Measurements from ENCODE around the gene SECISBP2L. TPM values are rescaled to one million over a fixed set of nuclear protein-coding genes. Genes with fewer than 3 reads are reported as not detected.
A peak's percentile ranks its signal among the peaks of the same experiment; 100 is the strongest.

SECISBP2L gene
- total and polyA plus RNA-seq, 8 donors, result 5.1 to 28.4 (median 17.7) TPM

GRCh38 chr15:48955967-48956366 lies 90.3 kb downstream of the SECISBP2L start:
- Histone ChIP-seq H3K9me3 (no peaks in the 10 kb centered on the region), H3K27me3 (no peaks in the 10 kb centered on the region), H3K27ac (no peak overlapping the region), H3K36me3 (no peaks in the 10 kb centered on the region), H3K4me3 (no peak overlapping the region), H3K4me1 (no peaks in the 10 kb centered on the region)
- DNase-seq (no peak), FAIRE-seq (no peak), ATAC-seq (no peak)
- intact Hi-C loops (cut with DNase I), result no loop called here
- TF ChIP-seq CTCF (IDR thresholded peaks at IDR 0.05), result no peak
- WGBS, 2 donors, result 67 to 82% methylated on average over 3 of the region's 3 CpGs

- no peak for TF ChIP-seq CTCF (IDR thresholded peaks at IDR 0.05)
- DNase-seq (no peak), ATAC-seq (no peak), FAIRE-seq (no peak)
- Histone ChIP-seq H3K27me3 (no peaks in the 10 kb centered on the region), H3K27ac (no peak overlapping the region), H3K4me1 (no peaks in the 10 kb centered on the region), H3K4me3 (no peak overlapping the region), H3K36me3 (no peaks in the 10 kb centered on the region), H3K9me3 (no peaks in the 10 kb centered on the region)
- intact Hi-C loops (cut with DNase I), result no loop called here
- WGBS, 2 donors, result 79 to 82% methylated on average over 4 of the region's 4 CpGs
These were observed 90.9 kb downstream of the SECISBP2L start for GRCh38 chr15:48955370-48955769.

DNA sequence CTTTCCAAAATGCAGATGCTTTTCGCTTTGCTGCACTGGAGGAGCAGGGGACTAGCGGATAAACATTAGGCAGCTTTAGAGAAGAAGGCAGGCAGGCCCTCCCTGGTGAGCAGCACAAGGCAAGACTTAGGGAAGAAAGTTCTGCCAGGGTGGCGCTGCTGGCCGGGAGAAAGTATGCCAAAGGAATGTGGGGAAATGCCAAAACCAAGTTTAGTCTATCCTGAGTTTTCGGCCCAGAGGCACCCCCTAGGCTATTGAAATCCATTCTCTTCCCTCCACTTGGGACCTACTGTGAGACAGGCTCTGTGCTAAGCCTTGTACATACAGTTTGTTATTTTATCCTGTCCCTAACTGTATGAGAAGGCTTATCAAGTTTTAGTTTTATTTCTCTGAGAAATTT lies 91.7 kb downstream of the SECISBP2L start:
- WGBS, 2 donors, result 65 to 68% methylated on average over 5 of the region's 5 CpGs

GRCh38 chr15:48946840-48947187 lies 99.4 kb downstream of the SECISBP2L start:
- H3K9me3 ChIP-seq, result no peaks in the 10 kb centered on the region
- DNase-seq (no peak), FAIRE-seq (no peak), ATAC-seq (no peak)
- no peaks in the 10 kb centered on the region for H3K27me3 ChIP-seq
- WGBS, 2 donors, result 61 to 73% methylated on average over 1 of the region's 1 CpG
- H3K4me1 ChIP-seq, result no peaks in the 10 kb centered on the region
- TF ChIP-seq CTCF (IDR thresholded peaks at IDR 0.05), result no peak
- H3K4me3 ChIP-seq, result no peak overlapping the region
- H3K27ac ChIP-seq, result no peak overlapping the region
- no peaks in the 10 kb centered on the region for H3K36me3 ChIP-seq
- intact Hi-C loops (cut with DNase I), result no loop called here

More for the DNA sequence above, 91.7 kb downstream of the SECISBP2L start:
- H3K27ac ChIP-seq, result no peak overlapping the region
- no peaks in the 10 kb centered on the region for H3K4me1 ChIP-seq
- DNase-seq (no peak), ATAC-seq (no peak), FAIRE-seq (no peak)
- H3K36me3 ChIP-seq, result no peaks in the 10 kb centered on the region
- H3K9me3 ChIP-seq, result no peaks in the 10 kb centered on the region
- intact Hi-C loops (cut with DNase I), result no loop called here
- H3K27me3 ChIP-seq, result no peaks in the 10 kb centered on the region
- no peak overlapping the region for H3K4me3 ChIP-seq
- no peak for TF ChIP-seq CTCF (IDR thresholded peaks at IDR 0.05)

- no peaks in the 10 kb centered on the region for H3K36me3 ChIP-seq
- no peaks in the 10 kb centered on the region for H3K27me3 ChIP-seq
- WGBS, 2 donors, result 19% methylated on average over 5 of the region's 5 CpGs
- H3K4me3 ChIP-seq, result no peak overlapping the region
- TF ChIP-seq CTCF (IDR thresholded peaks at IDR 0.05), result no peak
- H3K4me1 ChIP-seq, result no peaks in the 10 kb centered on the region
- FAIRE-seq, result no peak
- H3K9me3 ChIP-seq, result no peaks in the 10 kb centered on the region
- peak; percentile 30 to 75 (median 60) for ATAC-seq
- no peak for DNase-seq
- intact Hi-C loops (cut with DNase I), result no loop called here
- peak overlapping the region in 1 of 4 donors; percentile 9 for H3K27ac ChIP-seq
These were observed 100.0 kb downstream of the SECISBP2L start for GRCh38 chr15:48946074-48946839.
